Transverse colon (tissue), 4 donors: ENCODE data around the gene CTSV.
"Not testable (repeated sequence)": the region's sequence is repeated elsewhere in the genome, so short reads cannot be mapped to it uniquely, and the experiment has no call there.

Source experiments
- POLR2A ChIP-seq: fragments of 450-650 bp; IDR thresholded peaks from one replicate; pipeline ENCODE4 v1.6.1; 2016; ENCODE audit warnings: antibody characterized with exemption, mild to moderate bottlenecking, moderate library complexity
- POLR2AphosphoS5 ChIP-seq, 3 donors: sonication (generic); formaldehyde crosslinking; IDR thresholded peaks; one replicate each; pipeline ENCODE4 v1.6.1; 2016; ENCODE audit warnings: antibody characterized with exemption in 3 of 3
- TF ChIP-seq, protein P1 (sequence below), 5 experiments: fragments of 200-600 bp in 3 of 5; fragments of 450-650 bp in 2 of 5; sonication (generic) in 3 of 5; IDR thresholded peaks; 1 replicate in 2 of 5; 2 replicates in 3 of 5; pipeline ENCODE4 v1.5.1; 2016 to 2017; ENCODE audit warnings: antibody characterized with exemption in 5 of 5, inconsistent platforms in 3 of 5, mild to moderate bottlenecking in 2 of 5, moderate library complexity in 1 of 5

DNA sequence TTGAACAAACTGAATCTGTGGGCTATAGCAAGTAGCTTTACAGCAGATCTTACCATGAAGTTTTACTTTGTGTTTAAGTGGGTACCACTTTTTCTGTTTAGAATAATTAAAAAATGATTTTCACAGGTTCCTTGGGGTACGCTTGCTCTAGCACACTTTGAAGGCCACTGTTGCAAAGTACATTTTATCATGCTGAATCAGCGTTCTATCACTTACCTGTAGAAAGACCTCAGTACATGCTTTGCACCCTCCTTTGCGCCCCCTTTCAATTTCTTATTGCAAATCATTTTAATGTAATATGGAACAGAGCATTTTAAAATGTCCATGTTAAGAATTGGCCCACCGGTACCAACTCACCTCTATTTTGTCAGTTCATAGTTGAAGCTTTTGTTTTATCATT is 31.4 kb upstream of the CTSV start:
- TF ChIP-seq, protein P1, sequence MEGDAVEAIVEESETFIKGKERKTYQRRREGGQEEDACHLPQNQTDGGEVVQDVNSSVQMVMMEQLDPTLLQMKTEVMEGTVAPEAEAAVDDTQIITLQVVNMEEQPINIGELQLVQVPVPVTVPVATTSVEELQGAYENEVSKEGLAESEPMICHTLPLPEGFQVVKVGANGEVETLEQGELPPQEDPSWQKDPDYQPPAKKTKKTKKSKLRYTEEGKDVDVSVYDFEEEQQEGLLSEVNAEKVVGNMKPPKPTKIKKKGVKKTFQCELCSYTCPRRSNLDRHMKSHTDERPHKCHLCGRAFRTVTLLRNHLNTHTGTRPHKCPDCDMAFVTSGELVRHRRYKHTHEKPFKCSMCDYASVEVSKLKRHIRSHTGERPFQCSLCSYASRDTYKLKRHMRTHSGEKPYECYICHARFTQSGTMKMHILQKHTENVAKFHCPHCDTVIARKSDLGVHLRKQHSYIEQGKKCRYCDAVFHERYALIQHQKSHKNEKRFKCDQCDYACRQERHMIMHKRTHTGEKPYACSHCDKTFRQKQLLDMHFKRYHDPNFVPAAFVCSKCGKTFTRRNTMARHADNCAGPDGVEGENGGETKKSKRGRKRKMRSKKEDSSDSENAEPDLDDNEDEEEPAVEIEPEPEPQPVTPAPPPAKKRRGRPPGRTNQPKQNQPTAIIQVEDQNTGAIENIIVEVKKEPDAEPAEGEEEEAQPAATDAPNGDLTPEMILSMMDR (IDR thresholded peaks at IDR 0.05) = not testable (repeated sequence)
- not testable (repeated sequence) for TF ChIP-seq POLR2AphosphoS5 (IDR thresholded peaks at IDR 0.05); POLR2A
